Measurements from ENCODE around the gene UBALD2. TPM values are rescaled to one million over a fixed set of nuclear protein-coding genes. Genes with fewer than 3 reads are reported as not detected.
"Not testable (repeated sequence)": the region's sequence is repeated elsewhere in the genome, so short reads cannot be mapped to it uniquely, and the experiment has no call there.

Gene UBALD2
- total RNA-seq, 1 experiment from 2014 or later: 87.9 TPM

DNA sequence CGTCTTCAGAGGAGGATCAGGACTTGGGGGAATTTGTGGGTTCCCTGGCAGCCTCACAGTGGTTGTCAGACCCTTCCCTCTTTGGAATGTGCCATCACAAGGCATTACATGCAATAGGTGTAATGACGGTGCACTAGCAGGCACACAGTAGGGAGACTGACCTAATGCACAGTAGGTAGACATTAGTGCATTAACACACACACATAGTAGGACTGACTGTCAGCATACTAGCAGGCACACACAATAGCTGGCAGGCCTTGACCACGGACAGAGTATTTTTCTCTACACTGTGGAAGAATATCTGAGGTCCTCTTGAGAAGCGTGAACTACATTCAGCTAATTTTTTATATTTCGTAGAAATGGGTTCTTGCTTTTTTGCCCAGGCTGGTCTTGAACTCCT, 10.9 kb upstream of the UBALD2 start:
- Mint-ChIP-seq H3K4me1 (ENCODE audit: low read depth, unreplicated experiment) (peaks cover 26% of the 10 kb centered on the region), H3K4me3 (ENCODE audit: low read depth, unreplicated experiment) (no peak overlapping the region), H3K9me3 (ENCODE audit: low read depth, unreplicated experiment) (no peaks in the 10 kb centered on the region), H3K27me3 (ENCODE audit: unreplicated experiment) (no peaks in the 10 kb centered on the region), H3K27ac (ENCODE audit: unreplicated experiment) (no peak overlapping the region), H3K36me3 (ENCODE audit: insufficient read depth, unreplicated experiment) (peaks cover 3% of the 10 kb centered on the region)
- BruUV-seq (replicated peaks): no TSS peak
- no peak for DNase-seq
- CTCF ChIA-PET: interaction anchor here (0.9 kb wide), 1 partner anchor 11 kb away, joined by 3 read pairs; no protein-coding TSS in a partner anchor
- intact Hi-C loops (cut with micrococcal nuclease; ENCODE audit: unreplicated experiment): no loop called here
- TF ChIP-seq, protein P1, sequence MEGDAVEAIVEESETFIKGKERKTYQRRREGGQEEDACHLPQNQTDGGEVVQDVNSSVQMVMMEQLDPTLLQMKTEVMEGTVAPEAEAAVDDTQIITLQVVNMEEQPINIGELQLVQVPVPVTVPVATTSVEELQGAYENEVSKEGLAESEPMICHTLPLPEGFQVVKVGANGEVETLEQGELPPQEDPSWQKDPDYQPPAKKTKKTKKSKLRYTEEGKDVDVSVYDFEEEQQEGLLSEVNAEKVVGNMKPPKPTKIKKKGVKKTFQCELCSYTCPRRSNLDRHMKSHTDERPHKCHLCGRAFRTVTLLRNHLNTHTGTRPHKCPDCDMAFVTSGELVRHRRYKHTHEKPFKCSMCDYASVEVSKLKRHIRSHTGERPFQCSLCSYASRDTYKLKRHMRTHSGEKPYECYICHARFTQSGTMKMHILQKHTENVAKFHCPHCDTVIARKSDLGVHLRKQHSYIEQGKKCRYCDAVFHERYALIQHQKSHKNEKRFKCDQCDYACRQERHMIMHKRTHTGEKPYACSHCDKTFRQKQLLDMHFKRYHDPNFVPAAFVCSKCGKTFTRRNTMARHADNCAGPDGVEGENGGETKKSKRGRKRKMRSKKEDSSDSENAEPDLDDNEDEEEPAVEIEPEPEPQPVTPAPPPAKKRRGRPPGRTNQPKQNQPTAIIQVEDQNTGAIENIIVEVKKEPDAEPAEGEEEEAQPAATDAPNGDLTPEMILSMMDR (IDR thresholded peaks at IDR 0.05; ENCODE audit: unreplicated experiment): no peak

DNA sequence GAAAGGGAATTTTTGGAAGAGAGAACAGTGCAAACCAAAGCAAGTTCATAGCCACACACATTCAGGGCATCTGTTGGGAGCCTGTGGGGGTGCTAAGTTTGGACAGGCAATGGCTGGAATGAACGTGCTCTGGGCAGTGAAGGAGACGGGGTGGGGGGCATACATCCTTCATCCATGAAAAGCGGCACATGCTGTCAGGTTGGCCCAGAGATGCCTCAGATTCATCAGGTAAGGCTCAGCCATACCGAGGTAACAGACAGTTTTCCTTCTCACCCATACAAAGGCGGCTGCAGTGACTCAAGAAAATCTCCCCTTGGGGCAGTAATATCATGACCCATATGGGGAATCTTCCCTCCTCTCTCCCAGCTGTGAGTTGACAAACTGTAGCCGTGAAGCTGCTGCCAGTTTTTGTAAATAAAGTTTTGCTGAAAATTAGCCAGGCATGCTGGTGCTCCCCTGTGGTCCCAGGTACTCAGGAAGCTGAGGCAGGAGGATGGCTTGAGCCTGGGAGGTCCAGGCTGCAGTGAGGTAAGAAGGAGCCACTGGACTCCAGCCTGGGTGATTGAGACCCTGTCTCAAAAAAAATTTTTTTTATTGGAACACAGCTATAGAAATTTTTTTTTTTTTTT, 9.2 kb upstream of the UBALD2 start:
- no peak for DNase-seq
- TF ChIP-seq, protein P1 (IDR thresholded peaks at IDR 0.05; ENCODE audit: unreplicated experiment): no peak
- peaks cover 4% of the 10 kb centered on the region for H3K36me3 Mint-ChIP-seq (ENCODE audit: insufficient read depth, unreplicated experiment)
- no peaks in the 10 kb centered on the region for H3K27me3 Mint-ChIP-seq (ENCODE audit: unreplicated experiment)
- H3K9me3 Mint-ChIP-seq (ENCODE audit: low read depth, unreplicated experiment): no peaks in the 10 kb centered on the region
- no TSS peak for BruUV-seq (replicated peaks)
- intact Hi-C loops (cut with micrococcal nuclease; ENCODE audit: unreplicated experiment): no loop called here
- no peak overlapping the region for H3K27ac Mint-ChIP-seq (ENCODE audit: unreplicated experiment)
- H3K4me1 Mint-ChIP-seq (ENCODE audit: low read depth, unreplicated experiment): peaks cover 37% of the 10 kb centered on the region
- CTCF ChIA-PET: no interaction called here
- H3K4me3 Mint-ChIP-seq (ENCODE audit: low read depth, unreplicated experiment): no peak overlapping the region

DNA sequence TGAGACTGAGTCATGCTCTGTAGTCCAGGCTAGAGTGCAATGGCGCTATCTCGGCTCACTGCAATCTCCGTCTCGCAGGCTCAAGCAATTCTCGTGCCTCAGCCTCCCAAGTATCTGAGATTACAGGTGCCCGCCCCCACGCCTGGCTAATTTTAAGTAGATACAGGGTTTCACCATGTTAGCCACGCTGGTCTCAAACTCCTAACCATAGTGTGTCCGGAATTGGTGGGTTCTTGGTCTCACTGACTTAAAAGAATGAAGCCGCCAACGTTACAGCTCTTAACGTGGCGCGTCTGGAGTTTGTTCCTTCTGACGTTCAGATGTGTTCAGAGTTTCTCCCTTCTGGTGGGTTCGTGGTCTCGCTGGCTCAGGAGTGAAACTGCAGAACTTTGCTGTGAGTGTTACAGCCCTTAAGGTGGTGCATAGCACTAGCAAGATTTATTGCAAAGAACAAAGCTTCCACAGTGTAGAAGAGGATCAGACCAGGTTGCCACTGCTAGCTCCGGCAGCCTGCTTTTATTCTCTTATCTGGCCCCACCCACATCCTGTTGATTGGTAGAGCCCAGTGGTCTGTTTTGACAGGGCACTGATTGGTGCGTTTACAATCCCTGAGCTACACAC, 8.6 kb upstream of the UBALD2 start:
- H3K27me3 Mint-ChIP-seq (ENCODE audit: unreplicated experiment); H3K27ac Mint-ChIP-seq (ENCODE audit: unreplicated experiment); H3K36me3 Mint-ChIP-seq (ENCODE audit: insufficient read depth, unreplicated experiment); H3K4me3 Mint-ChIP-seq (ENCODE audit: low read depth, unreplicated experiment); intact Hi-C loops (cut with micrococcal nuclease; ENCODE audit: unreplicated experiment); DNase-seq; BruUV-seq (replicated peaks); H3K9me3 Mint-ChIP-seq (ENCODE audit: low read depth, unreplicated experiment): not testable (repeated sequence)
- CTCF ChIA-PET: interaction anchor here (1.0 kb wide), 1 partner anchor 23 kb away, joined by 3 read pairs; no protein-coding TSS in a partner anchor
- H3K4me1 Mint-ChIP-seq (ENCODE audit: low read depth, unreplicated experiment): peaks cover 39% of the 10 kb centered on the region

DNA sequence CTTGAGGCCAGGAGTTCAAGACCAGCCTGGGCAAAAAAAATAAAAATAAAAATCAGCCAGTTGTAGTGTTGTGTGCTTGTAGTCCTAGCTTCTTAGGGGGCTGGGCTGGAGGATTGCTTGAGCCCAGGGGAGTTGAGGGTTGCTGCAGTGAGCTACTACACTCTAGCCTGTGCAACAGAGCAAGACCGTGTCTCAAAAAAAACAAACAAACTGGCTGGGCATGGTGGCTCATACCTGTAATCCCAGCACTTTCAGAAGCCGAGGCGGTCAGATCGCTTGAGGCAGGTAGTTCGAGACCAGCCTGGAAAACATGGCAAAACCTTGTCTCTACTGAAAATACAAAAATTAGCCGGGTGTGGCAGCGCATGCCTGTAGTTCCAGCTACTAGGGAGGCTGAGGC, 4.9 kb upstream of the UBALD2 start:
- H3K27me3 Mint-ChIP-seq (ENCODE audit: unreplicated experiment): no peaks in the 10 kb centered on the region
- intact Hi-C loops (cut with micrococcal nuclease; ENCODE audit: unreplicated experiment): no loop called here
- BruUV-seq (replicated peaks): no TSS peak
- TF ChIP-seq, protein P1 (IDR thresholded peaks at IDR 0.05; ENCODE audit: unreplicated experiment): no peak
- DNase-seq: no peak
- CTCF ChIA-PET: interaction anchor here (0.6 to 1.9 kb wide), 3 partner anchors 14 to 69 kb away, joined by 3 to 11 read pairs (median 3); no protein-coding TSS in a partner anchor
- peaks cover 56% of the 10 kb centered on the region for H3K4me1 Mint-ChIP-seq (ENCODE audit: low read depth, unreplicated experiment)
- peaks cover 33% of the 10 kb centered on the region for H3K36me3 Mint-ChIP-seq (ENCODE audit: insufficient read depth, unreplicated experiment)
- no peaks in the 10 kb centered on the region for H3K9me3 Mint-ChIP-seq (ENCODE audit: low read depth, unreplicated experiment)
- H3K4me3 Mint-ChIP-seq (ENCODE audit: low read depth, unreplicated experiment): no peak overlapping the region
- peak overlapping the region; percentile 85 for H3K27ac Mint-ChIP-seq (ENCODE audit: unreplicated experiment)

DNA sequence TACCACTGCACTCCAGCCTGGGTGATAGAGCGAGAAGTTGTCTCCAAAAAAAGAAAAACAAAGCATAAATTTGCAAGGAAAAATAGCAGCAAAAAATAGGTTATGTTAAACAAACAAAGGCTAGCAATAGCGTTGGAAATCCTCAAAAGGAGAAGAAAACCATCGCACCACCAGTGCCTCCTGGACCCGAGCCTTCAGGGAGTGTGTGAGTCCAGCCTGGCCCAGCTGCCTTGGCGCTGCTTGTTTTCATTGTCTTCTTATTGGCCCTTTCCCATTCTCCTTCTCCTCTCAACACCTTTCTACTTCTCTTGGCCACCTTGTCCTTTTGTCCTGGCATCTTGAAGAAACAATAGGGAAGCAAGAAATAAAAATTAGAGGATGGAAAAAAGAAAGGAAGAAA, 4.5 kb upstream of the UBALD2 start:
- TF ChIP-seq, protein P1 (IDR thresholded peaks at IDR 0.05; ENCODE audit: unreplicated experiment): no peak
- Mint-ChIP-seq H3K27me3 (ENCODE audit: unreplicated experiment) (no peaks in the 10 kb centered on the region), H3K36me3 (ENCODE audit: insufficient read depth, unreplicated experiment) (peaks cover 37% of the 10 kb centered on the region), H3K9me3 (ENCODE audit: low read depth, unreplicated experiment) (no peaks in the 10 kb centered on the region), H3K27ac (ENCODE audit: unreplicated experiment) (peak overlapping the region; percentile 85), H3K4me3 (ENCODE audit: low read depth, unreplicated experiment) (no peak overlapping the region), H3K4me1 (ENCODE audit: low read depth, unreplicated experiment) (peaks cover 56% of the 10 kb centered on the region)
- no peak for DNase-seq
- CTCF ChIA-PET: interaction anchor here (0.8 to 1.2 kb wide), 2 partner anchors 9 to 13 kb away, joined by 3 read pairs; no protein-coding TSS in a partner anchor
- intact Hi-C loops (cut with micrococcal nuclease; ENCODE audit: unreplicated experiment): no loop called here
- BruUV-seq (replicated peaks): no TSS peak

Data from Calu3 (cell line).